ENCODE measurements around the gene NOS1AP.

NOS1AP gene

DNA sequence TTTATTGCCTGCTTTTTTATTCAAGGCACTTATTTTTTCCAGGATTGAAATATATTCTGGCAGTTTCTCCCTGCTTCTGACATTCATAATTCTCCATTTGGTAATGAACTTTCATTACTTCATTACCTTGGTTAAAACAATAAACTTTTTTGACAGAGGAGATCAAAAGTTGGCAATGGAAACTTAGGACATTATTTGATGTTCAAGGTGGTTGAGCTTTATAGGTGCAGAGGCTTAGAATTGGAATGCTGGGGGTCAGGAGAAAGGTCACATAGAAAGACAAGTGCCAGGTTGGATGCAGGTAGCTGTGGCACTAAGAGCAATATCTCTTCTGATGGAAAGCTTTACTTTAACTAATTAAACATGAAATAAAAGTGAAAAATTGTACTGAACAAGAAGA is 154.8 kb downstream of the NOS1AP start:
- DNase-seq: no peak

DNA sequence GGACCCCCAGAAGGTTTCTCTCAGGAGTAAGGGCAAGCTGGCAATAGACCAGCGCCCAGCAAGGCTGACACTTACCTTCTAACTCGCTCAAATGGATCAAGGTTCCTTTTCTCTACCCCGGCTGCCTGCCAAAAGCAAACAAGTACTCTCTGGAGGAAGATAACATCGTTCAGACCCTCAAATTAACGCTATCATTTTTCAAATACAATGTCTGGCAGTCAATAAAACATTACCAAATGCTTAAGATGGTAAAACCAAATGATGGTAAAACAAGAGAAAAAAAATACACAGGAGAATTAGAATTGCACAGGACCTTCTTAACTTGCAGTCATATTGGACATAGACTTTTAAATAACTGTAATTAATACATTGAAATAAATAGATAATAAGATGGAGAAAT is 159.1 kb downstream of the NOS1AP start:
- no peak for DNase-seq

DNA sequence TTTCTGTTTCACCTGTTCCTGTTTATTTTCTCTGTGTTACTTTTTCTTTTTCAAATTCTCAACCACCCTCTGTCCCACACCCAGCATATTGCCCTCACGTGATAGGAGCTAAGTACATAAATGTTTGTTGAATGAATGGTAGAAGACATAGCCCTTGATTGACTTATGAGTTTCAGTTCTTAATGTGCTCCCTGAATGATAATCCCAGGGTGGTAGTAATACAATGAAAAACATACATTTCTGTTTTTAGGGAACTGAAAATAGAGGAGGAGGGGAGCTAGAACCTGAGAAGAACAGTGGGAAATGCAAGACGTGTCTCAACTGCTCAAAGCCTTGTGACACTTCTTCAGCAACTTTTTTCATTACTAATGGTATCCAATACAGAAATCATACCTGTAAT is 160.1 kb downstream of the NOS1AP start:
- DNase-seq: no peak

DNA sequence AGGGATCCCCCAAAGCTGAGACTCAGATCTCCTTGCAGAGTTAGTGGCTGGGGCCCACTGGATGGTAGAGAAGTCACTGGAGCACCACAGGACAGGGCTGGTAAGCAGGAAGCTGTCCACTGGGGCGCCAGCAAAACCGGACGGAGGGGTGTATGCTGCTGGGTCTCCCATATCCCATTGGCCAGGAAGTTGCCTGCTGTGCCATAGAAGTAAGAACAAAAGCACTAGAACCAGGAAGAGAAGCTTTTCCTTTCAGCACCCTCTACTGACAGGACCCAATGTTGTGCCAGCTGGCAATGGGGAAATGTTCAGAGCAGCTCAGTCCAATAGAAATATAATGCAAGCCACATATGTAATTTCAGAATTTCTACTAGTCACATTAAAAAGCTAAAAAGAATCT is 160.6 kb downstream of the NOS1AP start:
- no peak for DNase-seq

DNA sequence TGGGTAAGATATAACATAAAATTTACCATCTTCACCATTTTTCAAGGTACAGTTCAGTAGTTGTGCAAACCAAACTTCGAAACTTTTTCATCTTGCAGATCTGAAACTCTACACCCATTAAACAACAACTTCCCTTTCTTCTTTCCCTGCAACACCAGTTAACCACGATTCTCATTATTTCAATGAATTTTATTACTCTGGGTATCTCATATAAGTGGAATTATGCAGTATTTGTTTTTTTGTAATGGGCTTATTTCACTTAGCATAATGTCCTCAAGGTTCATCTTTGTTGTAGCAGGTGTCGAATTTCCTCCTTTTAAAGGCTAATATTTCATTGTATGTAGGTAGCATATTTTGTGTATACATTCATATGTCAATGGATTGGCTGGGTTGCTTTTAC is 161.0 kb downstream of the NOS1AP start:
- DNase-seq: no peak

DNA sequence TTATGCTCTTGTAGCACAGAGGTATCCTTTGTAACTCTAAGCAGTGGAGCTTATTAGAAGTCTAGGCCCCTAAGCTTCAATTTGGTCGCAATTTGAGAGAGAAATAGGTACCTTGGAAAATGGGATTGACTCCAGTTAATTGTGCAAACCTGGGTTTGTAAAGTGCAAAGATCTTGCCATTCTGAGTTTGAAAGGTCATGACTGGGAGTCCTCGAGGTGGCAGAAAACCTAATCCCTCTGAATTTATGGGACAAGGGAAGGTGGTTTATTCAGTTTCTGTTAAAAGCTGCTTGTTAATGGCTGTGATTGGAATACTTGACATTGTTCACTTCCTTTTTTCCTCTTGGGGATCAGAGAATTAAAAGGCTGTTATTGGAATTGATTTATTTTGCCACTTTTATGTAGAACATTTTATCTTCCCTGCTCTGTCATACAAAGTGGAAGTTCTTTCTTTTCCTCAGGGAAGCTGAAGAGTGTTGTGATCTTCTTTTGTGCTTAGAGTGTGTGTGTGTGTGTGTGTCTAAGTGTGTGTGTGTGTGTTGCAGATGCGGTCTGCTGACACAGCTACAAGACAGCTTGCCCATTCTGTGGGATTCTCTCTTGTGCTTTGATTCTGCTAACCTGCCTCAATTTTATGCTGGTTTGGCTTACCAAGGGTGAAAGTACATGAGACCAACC is 162.7 kb downstream of the NOS1AP start:
- DNase-seq: no peak

DNA sequence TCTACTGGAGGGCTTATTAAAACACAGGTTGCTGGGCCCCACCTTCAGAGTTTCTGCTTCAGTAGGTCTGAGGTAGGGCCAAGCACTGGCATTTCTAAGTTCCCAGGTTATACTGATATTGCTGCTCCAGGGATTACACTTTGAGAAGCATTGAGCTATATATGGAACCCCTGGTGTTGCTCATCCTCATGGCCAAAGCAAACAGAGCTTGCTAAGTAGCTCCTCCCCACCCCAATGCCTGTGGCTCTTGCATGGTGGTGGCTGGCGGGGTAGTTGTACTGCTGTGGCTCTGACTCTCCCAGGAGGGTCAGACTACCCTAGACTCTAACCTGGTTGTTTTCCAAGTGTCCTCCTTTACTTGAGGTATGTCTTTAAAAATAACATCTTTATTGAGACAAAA is 163.6 kb downstream of the NOS1AP start:
- no peak for DNase-seq

DNA sequence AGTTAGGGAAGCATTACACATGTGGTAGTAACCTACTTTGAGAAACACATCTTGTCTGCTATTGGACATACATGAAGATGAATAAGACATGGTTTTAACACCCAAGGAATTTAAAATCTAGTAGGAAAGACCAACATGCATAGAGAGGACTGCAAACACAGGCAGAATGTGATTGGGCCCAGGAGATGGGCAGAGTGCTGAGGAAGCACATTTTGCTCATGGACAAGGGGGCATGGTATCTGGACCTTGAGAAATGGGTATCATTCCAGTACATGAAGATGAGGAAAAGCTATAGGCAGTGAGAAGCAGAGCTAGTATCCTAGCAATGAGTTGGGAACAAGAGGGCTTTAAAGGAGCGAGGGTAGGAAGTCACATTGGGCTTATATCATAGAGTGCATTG is 164.4 kb downstream of the NOS1AP start:
- DNase-seq: no peak

DNA sequence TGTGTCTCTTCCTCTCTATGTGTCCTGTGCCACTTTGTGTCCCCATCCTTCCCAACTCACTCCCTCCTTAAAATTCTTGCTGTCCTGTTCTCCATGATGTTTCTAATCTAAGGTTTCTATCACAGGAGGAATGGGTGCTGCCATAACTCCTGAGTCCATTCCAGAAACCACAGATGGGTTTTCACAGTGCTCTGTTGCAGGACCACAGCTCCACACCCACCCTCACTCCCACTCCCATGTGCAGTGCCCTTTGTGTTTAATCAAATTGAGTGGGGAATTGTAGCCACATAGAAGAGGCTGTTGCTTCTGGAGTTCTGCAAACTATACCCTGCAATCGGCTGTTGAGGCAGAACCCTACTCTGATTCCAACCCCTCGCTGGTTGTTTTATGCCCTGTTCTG is 165.1 kb downstream of the NOS1AP start:
- no peak for DNase-seq

DNA sequence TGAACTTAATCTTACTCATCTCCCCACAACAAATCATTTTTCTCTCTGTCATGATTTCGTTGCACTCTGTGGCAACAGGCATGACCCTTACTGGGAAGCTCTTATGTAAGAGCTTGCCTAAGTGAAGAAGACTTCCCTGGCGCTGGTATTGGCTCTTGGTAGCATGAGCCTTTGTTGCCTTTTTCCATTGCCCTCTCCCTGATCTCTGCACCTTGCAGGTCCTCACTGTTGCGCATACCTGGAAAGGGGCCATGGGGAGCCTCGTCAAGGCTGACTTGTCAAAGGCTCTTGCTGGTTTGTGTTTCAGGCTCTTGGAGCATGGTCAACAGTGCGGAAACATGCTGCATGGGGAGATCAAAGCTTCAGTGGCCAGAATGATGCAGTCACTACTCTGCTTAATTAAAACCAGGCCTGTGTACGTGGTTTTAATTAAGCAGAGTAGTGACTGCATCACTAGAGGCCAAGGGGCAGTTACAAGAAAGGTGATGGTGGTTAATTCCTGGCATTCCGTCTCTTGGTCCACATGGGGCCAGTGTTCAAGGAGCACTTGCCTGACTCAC is 165.8 kb downstream of the NOS1AP start:
- DNase-seq: no peak

DNA sequence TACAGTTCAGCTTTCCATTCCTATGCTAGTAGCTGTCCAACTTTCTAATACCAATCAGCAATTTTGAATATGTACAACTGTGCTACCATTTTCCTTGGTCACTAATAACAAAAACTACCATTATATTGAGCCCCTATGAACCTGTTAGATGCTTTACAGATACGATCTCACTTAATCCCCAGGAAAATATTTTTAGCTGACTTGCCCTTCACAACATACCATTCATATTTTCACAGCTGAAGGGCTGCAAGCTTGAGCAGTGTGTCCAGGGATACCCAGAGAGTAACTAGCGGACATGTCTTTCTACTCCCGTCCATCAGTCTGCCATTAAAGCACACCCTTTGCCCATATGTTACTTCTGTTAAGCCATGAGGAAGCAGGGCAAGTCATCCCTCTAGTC is 166.7 kb downstream of the NOS1AP start:
- no peak for DNase-seq

DNA sequence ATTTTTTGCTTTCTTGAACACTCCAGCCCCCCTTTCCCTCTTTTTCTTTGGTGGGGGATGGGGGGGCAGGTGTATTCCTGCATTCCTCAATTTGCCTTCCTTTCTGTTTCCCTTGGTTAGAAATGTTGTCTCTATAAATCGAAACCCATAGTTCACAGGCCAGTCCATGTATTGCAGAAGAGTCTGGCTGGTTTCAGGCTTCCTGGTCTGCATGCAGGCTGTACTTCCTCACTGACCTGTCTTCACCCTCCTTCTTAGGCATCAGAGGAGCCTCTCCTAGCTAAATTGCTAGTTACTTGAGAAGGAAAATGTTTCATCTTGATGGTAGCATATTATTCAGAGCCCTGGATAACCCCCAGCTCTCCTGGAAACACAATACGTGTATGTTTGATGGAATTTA is 167.1 kb downstream of the NOS1AP start:
- DNase-seq: no peak

DNA sequence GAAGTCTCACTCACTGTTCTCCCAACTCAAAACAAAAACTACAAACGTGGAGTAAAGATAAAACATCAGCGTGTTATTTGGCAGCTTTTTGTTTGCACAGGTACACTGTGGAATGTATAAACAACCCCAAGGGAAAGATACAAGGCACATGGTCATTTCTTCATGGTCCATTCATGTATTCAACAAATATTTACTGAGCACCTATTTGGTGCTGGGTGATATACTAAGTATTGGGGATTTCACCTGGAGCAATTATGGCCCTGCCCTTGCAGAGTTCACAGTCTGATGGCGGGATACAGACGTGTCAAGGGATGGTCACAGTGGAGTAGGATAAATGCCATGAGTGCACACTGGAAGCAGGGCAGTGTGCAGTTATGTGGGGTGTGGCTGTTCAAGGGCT is 171.1 kb downstream of the NOS1AP start:
- DNase-seq: no peak

DNA sequence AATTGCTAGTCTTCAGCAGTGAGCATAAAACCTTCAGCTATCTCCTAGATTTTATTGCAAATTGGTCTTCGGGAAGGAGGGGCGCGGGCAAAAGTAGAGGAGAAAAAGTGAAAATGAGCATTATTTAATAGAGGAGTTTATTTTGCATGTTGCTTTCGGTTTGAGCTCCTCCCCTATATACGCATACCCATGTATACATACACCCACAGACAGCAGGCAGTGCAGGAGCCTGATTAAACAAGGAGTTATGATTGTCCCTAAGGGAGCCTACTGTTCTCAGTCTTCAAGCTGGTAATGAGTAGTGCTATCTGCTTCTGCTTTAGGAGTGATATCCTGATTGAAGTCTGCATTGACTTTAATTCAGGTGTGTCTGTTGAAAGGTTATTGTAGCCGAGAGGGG is 173.3 kb downstream of the NOS1AP start:
- DNase-seq: no peak

DNA sequence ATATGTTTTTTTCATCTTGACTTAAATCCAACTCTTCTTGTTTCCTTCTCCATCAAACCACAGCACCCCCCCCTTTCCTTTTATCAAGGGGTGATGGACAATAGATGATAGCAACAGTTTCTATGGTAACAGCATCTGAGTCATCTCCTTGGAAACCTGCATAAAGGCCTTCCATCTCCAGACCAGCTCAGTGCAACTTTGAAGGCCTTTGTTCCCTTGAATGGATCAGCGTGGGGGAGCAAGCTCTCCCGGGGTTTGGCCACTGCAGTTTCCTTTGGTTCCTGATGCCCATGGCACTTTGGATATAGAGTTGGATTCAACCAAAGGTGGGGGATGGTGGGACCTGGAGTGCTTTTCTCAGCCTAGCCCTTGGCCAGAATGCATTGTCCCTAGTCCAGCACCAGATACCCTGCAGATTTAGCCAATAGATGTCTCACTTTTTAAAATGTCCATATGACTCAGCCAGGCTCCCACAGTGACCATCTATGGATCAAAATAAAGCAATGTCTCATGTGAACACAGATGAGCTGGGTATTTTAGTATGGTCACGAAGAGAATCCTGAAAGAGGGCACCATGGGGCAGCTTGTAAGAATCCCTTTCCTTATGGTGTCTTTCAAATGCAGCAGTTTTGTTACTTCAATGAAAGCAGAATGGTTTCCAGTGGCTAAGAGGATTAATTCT is 179.5 kb downstream of the NOS1AP start:
- DNase-seq: no peak

DNA sequence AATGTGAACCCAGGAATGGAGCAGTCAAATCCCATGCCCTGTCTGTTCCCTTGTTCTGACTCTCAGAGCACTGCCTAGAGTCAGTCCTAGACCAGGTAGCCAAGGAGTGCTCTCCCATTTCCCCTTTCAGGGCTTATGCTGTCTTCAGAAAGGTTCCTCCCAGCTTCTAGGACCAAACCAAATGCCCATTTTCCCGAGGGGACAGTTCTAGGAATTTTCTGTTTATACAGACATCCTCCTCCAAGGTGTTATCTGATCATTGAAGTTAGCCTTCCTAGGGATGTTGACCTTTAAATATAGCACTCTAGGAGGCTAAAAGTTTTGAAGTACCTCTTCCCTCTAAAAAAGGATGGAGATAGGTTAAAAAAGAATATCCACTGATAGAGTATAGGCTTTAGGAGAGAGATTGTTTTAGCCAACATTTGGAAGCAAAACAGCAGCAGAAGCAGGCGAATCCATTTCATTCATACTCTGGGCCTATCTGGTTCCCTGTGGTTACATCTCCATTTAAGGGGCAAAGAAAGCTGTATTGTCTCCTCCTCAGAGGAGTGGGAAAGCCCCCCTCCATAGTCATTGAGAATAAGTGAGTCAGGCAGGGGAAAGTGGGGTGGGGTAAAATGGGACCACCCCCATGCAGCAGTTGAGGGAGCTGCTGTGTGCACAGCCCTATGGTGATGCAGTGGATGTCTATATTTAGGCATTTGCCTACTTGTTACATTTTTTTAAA is 180.7 kb downstream of the NOS1AP start:
- DNase-seq: no peak

DNA sequence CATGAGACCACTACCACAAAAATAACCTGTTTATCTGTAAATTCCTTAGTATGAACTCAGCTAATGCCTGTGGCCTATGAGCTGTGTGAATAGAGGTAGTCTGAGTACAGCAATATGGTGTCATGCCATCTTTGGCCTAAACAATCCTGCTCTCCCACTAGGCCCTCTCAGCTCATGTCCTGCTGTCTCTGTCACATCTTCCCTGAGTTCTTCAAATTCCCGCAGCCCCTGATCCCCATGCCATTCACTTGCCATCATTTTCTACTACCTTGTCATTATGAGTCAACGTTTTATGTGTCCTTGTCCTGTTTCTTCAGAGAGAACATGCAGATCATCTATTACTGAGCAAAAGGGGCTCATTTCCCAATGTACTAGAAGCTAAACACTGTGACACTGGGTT is 181.6 kb downstream of the NOS1AP start:
- no peak for DNase-seq

DNA sequence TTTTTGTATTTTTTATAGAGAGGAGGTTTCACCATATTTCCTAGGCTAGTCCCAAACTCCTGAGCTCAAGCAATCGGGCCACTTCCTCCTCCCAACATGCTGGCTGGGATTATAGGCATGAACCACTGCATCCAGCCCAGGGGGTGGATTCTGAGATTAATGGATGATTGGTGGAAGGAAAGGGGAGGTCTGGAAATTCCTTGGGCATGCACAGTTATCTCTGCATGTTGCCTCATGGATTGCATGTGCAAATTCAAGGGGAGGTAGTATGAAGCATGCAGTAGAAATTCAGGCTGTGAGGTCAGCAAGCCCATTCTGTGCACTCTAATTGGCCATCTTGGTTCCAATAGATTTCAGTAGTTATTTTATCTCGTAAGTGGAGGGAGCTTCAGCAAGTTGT is 182.7 kb downstream of the NOS1AP start:
- DNase-seq: no peak

DNA sequence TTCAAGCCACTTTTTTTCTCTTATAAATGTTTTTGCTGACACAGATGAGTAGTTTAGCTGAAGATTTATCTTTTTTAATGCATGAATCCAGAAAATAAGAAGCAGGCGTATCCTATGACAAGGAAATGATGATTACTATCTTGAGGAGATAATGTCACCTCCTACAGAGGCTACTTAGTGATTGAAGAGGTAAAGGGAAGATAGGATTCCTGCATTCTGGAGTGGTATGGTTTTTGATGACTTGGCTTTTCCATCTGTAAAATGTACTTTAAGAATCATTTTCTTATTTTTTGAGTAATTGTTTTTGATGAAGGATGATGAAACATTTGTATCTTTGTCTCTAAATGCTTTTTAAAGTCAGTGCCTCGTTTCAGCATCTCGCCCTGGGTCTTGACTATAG is 184.3 kb downstream of the NOS1AP start:
- DNase-seq: no peak

DNA sequence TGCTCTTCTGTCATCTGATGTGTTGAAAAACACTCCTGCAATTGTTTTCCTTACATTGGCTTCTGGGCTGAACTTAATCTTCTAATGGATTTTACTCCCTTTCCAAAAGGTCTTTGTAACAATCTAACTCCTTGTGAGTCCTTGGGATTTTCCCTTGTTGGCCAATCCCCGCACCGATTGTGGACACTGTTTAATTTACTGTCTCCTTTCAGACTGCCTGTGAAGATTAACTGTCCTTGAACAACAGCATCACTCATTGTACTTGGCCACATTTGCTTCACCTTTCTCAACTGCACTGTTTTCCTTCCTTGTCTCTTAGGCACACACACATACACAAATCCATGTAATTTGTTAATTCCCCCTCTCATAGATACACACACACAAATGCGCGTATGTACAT is 186.8 kb downstream of the NOS1AP start:
- DNase-seq: no peak

DNA sequence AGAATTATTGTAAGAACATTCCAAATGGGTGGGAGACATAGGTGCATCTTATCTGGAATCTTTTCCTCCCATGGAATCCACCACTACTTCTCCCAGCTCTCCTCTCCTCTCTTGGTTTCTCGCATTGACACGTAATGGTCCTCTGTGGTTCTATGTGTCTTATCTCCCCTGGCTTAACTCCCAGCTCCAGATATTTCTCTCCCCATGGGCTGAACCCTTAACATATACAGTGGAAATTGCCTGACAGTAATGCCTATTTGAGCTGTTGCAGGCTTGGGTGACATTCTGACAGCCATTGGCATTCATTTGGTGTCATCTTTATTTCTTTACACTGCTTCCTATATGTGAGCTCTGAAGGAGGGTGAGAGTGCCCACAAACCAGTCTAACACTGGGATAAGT is 188.9 kb downstream of the NOS1AP start:
- no peak for DNase-seq

DNA sequence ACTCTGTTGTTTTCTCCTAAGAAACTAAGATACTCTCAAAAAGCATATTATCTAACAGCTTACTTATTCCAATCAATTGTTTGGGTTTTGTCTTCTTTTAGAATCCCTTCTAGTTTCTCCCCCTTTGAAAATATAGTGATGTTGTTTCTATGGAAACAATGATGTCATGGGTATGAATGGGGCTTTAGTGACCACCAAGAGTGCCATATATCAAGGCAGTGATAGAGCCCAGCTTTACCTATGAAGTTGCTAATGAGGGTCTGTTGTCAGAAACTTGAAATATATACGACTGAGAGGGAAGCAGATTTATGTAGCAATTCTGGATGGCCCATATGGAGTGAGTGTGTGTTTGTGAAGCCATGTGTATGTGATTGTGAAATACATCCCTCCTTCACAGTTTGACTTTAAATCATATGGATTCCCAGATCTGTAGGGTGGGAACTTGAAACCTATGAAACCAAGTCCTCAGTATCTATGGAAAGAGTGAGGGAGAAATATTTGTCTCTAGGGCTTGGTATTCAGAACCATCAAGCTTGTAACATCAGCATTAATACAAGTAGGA is 190.5 kb downstream of the NOS1AP start:
- DNase-seq: no peak

DNA sequence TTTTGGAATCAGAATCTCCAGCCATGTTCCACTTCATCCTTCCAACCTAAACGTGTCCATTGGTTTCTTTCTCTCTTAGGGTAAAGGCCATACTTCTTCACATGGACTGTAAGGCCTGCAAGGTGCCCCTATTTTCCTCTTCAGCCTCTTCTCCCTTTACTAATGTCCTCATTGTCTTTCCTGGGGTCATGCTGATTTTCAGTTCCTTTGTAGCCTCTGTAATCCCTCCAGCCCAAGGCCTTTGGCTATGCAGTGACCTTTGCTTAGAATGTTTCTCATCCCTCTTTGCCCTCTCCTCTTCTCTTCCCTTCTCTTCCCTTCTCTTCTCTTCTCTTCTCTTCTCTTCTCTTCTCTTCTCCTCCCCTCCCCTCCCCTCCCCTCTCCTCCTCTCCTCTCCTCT is 194.6 kb downstream of the NOS1AP start:
- DNase-seq: no peak

DNA sequence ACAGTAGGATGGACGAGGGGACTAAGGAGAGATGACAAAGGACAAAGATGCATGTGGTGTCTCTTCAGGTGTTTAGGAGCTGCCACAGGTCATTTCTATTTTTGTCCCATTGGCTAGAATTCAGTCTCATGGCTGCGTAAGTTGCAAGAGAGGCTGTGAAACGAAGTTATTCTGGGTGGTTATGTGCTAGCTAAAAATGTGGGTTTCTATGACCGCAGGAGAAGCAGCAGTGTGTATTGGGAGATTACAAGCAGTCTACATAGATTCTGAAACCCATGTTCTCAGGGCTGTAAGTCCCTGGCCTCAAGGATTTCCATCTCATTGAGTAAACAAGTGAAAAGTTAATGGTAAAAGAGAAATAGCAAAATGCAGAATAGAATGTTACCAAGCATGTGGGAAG is 196.5 kb downstream of the NOS1AP start:
- no peak for DNase-seq
